Neural progenitor cell (in vitro differentiated cells): ENCODE results near the gene HORMAD1. TPM values are rescaled to one million over a fixed set of nuclear protein-coding genes. Genes with fewer than 3 reads are reported as not detected.
A peak's percentile ranks its signal among the peaks of the same experiment; 100 is the strongest.

Experiments used
- DNase-seq: peaks from one replicate; pipeline ENCODE4 v3.0.0-alpha.2; 2016; ENCODE audit warnings: low spot score
- H2AFZ ChIP-seq: fragments of 200-600 bp; sonication (generic); replicated peaks from 2 replicates; pipeline ENCODE4 v1.6.1; 2016; ENCODE audit warnings: antibody characterized with exemption
- H3F3A ChIP-seq: fragments of 200-600 bp; sonication (generic); 2 replicates; pipeline ENCODE4 v1.6.1; 2016; ENCODE audit warnings: antibody characterized with exemption, low read depth
- H3K27ac ChIP-seq: fragments of 200-600 bp; sonication (generic); 2 replicates; pipeline ENCODE4 v1.5.1; 2016; ENCODE audit warnings: mild to moderate bottlenecking
- H3K27me3 ChIP-seq: fragments of 200-600 bp; sonication (generic); 2 replicates; pipeline ENCODE4 v1.6.1; 2016; ENCODE audit warnings: mild to moderate bottlenecking, moderate library complexity
- H3K36me3 ChIP-seq: fragments of 200-600 bp; sonication (generic); 2 replicates; pipeline ENCODE4 v1.5.1; 2016
- H3K4me1 ChIP-seq: fragments of 200-600 bp; sonication (generic); 2 replicates; pipeline ENCODE4 v1.6.1; 2016; ENCODE audit warnings: mixed run types
- H3K4me2 ChIP-seq: fragments of 200-600 bp; sonication (generic); 2 replicates; pipeline ENCODE4 v1.6.1; 2016
- H3K4me3 ChIP-seq: fragments of 200-600 bp; sonication (generic); 2 replicates; pipeline ENCODE4 v1.5.1; 2016
- H3K79me2 ChIP-seq: fragments of 200-600 bp; sonication (generic); 2 replicates; pipeline ENCODE4 v1.6.1; 2016; ENCODE audit warnings: low read depth
- H3K9ac ChIP-seq: fragments of 200-600 bp; sonication (generic); 2 replicates; pipeline ENCODE4 v1.6.1; 2016
- H3K9me3 ChIP-seq: fragments of 200-600 bp; sonication (generic); 2 replicates; pipeline ENCODE4 v1.5.1; 2016; ENCODE audit warnings: low read depth
- H4K20me1 ChIP-seq: fragments of 200-600 bp; sonication (generic); 2 replicates; pipeline ENCODE4 v1.6.1; 2016; ENCODE audit warnings: low read depth
- H3K27ac Mint-ChIP-seq: 3 replicates; pipeline ENCODE4 v1.8.0; 2021; ENCODE audit warnings: mixed read lengths
- H3K27me3 Mint-ChIP-seq: 2 replicates; pipeline ENCODE4 v1.8.0; 2022; ENCODE audit warnings: low read depth, mild to moderate bottlenecking, inconsistent platforms, moderate library complexity, mixed read lengths; ENCODE audit not compliant: insufficient read depth
- H3K36me3 Mint-ChIP-seq: 3 replicates; pipeline ENCODE4 v1.8.0; 2021; ENCODE audit warnings: mixed read lengths
- H3K4me1 Mint-ChIP-seq: 3 replicates; pipeline ENCODE4 v1.8.0; 2021; ENCODE audit warnings: mixed read lengths
- H3K4me3 Mint-ChIP-seq: 3 replicates; pipeline ENCODE4 v1.8.0; 2021; ENCODE audit warnings: mild to moderate bottlenecking, moderate library complexity, mixed read lengths
- H3K9me3 Mint-ChIP-seq: 3 replicates; pipeline ENCODE4 v1.8.0; 2020; ENCODE audit warnings: mixed read lengths
- EZH2 ChIP-seq: fragments of 200-600 bp; sonication (generic); IDR thresholded peaks from 2 replicates; pipeline ENCODE4 v1.6.1; 2017; ENCODE audit warnings: antibody characterized with exemption, mild to moderate bottlenecking, moderate library complexity
- EZH2phosphoT487 ChIP-seq: fragments of 200-600 bp; sonication (generic); IDR thresholded peaks from 2 replicates; pipeline ENCODE4 v1.6.1; 2017; ENCODE audit warnings: antibody characterized with exemption
- total RNA-seq: library from RNA; depleted of rRNA; stranded (reverse); fragments of >200 nt; gene quantifications from 2 replicates; pipeline ENCODE4 v1.2.3, GENCODE V29; 2015; ENCODE audit warnings: low replicate concordance
- TF ChIP-seq, protein P1 (sequence below): fragments of 200-600 bp; sonication (generic); IDR thresholded peaks from 2 replicates; pipeline ENCODE4 v1.5.1; 2017; ENCODE audit warnings: antibody characterized with exemption, mild to moderate bottlenecking

Gene HORMAD1
- total RNA-seq, 1 donor from 2014 or later = not detected

DNA sequence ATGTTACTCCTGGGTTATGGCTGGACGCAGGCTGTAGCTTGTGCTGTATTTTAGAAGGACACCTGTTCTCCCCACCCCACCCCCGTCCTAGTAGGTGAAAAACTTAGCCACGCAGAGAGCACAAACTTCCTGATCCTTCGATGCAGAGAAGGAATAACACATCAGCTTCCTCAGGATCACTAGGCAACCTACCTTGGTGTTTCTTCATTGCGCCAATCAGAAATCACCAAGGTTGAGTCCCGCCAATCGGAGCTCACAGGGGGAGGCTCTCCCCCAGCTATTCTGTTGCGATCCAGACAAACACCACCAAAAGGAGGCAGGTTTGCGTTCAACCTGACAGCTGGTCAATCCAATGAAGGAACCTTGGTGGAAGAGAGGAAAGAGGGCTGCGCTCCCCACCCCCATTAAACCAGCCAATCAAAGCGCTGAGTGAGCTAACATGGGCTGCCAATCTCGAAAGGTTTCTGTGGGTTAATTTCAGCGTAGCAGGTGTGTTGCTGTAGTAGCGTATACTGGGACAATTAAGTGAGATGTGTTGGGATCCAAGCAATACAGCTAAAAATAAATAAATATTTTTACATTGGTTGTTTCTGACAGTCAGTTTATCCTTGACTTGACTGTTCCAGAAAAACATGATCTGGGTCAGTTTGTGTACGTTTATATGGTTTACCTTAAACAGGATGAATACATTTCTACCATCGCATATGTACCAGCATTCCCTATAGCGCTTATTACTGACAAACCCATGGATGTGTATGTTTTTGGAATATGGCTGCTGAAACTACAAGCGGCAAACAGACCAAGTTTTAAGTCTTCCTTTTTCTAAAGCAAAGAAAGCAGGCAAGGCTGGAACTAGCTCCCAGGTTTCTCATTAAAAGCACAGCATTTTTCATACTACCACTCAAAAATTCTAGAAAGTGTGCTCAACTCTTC is 23.4 kb downstream of the HORMAD1 start, which contains the start of gene GOLPH3L:
GOLPH3L (minus strand) TSS at position 160 of the 933 bp plus-strand sequence. CDS start 2,316 bp downstream, outside the sequence.
- peak within 1 kb of the TSS; percentile 91 for H3K27ac Mint-ChIP-seq

DNA sequence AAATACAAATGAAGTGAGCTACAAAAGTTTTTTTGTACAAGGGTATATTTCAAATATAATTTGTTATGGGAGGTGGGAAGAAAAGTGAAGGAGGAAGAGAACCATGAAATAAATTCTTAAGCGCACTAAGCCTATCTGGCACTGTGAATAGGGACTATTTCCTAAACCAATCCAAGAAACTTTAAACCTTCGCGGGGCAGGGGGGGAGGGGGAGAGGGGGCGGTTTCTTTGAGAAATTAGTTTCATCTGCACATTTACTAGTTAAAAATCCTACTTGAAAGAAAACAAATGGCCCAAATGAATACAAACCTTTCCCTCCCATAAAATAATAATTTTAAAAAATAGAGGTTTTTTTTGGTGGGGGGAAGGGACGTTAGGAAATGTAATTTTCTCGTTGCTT is 24.1 kb downstream of the HORMAD1 start:
- TF ChIP-seq EZH2 (no peak), EZH2phosphoT487 (no peak)
- TF ChIP-seq, protein P1, sequence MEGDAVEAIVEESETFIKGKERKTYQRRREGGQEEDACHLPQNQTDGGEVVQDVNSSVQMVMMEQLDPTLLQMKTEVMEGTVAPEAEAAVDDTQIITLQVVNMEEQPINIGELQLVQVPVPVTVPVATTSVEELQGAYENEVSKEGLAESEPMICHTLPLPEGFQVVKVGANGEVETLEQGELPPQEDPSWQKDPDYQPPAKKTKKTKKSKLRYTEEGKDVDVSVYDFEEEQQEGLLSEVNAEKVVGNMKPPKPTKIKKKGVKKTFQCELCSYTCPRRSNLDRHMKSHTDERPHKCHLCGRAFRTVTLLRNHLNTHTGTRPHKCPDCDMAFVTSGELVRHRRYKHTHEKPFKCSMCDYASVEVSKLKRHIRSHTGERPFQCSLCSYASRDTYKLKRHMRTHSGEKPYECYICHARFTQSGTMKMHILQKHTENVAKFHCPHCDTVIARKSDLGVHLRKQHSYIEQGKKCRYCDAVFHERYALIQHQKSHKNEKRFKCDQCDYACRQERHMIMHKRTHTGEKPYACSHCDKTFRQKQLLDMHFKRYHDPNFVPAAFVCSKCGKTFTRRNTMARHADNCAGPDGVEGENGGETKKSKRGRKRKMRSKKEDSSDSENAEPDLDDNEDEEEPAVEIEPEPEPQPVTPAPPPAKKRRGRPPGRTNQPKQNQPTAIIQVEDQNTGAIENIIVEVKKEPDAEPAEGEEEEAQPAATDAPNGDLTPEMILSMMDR = no peak
- H3K36me3 ChIP-seq = peaks cover 29% of the 10 kb centered on the region
- peak overlapping the region; percentile 87 for H3K4me3 ChIP-seq
- DNase-seq = peak; percentile 41
- Mint-ChIP-seq H3K4me3 (peak overlapping the region; percentile 98), H3K36me3 (peaks cover 10% of the 10 kb centered on the region), H3K9me3 (no peaks in the 10 kb centered on the region), H3K4me1 (peaks cover 7% of the 10 kb centered on the region), H3K27ac (peak overlapping the region; percentile 91), H3K27me3 (no peaks in the 10 kb centered on the region)
- H4K20me1 ChIP-seq = peaks cover 8% of the 10 kb centered on the region
- H3K27ac ChIP-seq = no peak overlapping the region
- H3K9me3 ChIP-seq = no peaks in the 10 kb centered on the region
- peak overlapping the region; percentile 93 for H3K4me2 ChIP-seq
- peak overlapping the region; percentile 30 for H3K9ac ChIP-seq
- peaks cover 26% of the 10 kb centered on the region for H3K79me2 ChIP-seq
- H2AFZ ChIP-seq = peak overlapping the region; percentile 74
- H3K4me1 ChIP-seq = peaks cover 10% of the 10 kb centered on the region
- H3F3A ChIP-seq = no peaks in the 10 kb centered on the region
- H3K27me3 ChIP-seq = no peaks in the 10 kb centered on the region

More for the DNA sequence above, 23.4 kb downstream of the HORMAD1 start, which contains the start of gene GOLPH3L:
- peak; percentile 97 for DNase-seq
- Histone ChIP-seq H3K4me3 (peak within 1 kb of the TSS; percentile 87), H3F3A (no peaks in the 10 kb centered on the region), H3K36me3 (peaks cover 23% of the 10 kb centered on the region), H3K9me3 (no peaks in the 10 kb centered on the region), H3K4me2 (peak within 1 kb of the TSS; percentile 93), H3K4me1 (peaks cover 10% of the 10 kb centered on the region), H3K27ac (no peak within 1 kb of the TSS), H2AFZ (peak within 1 kb of the TSS; percentile 94), H3K27me3 (no peaks in the 10 kb centered on the region), H3K79me2 (peaks cover 26% of the 10 kb centered on the region), H3K9ac (peak within 1 kb of the TSS; percentile 30), H4K20me1 (peaks cover 8% of the 10 kb centered on the region)
- H3K4me1 Mint-ChIP-seq = peaks cover 7% of the 10 kb centered on the region
- peak within 1 kb of the TSS; percentile 98 for H3K4me3 Mint-ChIP-seq
- no peaks in the 10 kb centered on the region for H3K27me3 Mint-ChIP-seq
- H3K36me3 Mint-ChIP-seq = peaks cover 10% of the 10 kb centered on the region
- TF ChIP-seq EZH2phosphoT487 (no peak), EZH2 (no peak)
- TF ChIP-seq, protein P1 = no peak
- H3K9me3 Mint-ChIP-seq = no peaks in the 10 kb centered on the region

DNA sequence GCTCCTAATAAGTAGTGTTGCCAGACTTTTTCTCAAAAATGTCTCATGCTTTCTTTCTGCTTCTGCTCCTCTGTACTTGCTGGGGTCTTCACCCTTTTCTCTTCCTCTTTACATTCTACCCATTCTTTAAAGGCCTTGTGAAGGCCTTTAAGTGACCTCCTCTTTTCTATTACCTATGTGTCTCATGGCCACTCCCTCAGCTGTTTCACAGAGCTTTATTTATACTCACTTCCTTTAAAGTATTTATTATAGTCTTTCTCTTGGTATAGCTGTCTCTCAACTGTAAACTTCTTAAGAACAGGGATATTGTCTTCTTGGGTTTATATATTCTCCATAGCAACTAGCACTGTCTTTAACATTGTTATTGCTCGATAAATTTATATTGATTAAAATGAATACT is 24.5 kb downstream of the HORMAD1 start:
- TF ChIP-seq, protein P1 = no peak
- no peak for TF ChIP-seq EZH2phosphoT487
- TF ChIP-seq EZH2 = no peak
- Mint-ChIP-seq H3K4me1 (peaks cover 7% of the 10 kb centered on the region), H3K27ac (no peak overlapping the region), H3K27me3 (no peaks in the 10 kb centered on the region), H3K9me3 (no peaks in the 10 kb centered on the region), H3K36me3 (peaks cover 12% of the 10 kb centered on the region), H3K4me3 (peak overlapping the region; percentile 98)
- no peaks in the 10 kb centered on the region for H3K27me3 ChIP-seq
- H3K27ac ChIP-seq = no peak overlapping the region
- no peaks in the 10 kb centered on the region for H3K9me3 ChIP-seq
- H3K9ac ChIP-seq = peak overlapping the region; percentile 30
- H3K4me2 ChIP-seq = peak overlapping the region; percentile 93
- no peak for DNase-seq
- H4K20me1 ChIP-seq = peaks cover 8% of the 10 kb centered on the region
- peaks cover 31% of the 10 kb centered on the region for H3K36me3 ChIP-seq
- H3K4me3 ChIP-seq = peak overlapping the region; percentile 87
- H2AFZ ChIP-seq = no peak overlapping the region
- H3K79me2 ChIP-seq = peaks cover 26% of the 10 kb centered on the region
- no peaks in the 10 kb centered on the region for H3F3A ChIP-seq
- H3K4me1 ChIP-seq = peaks cover 10% of the 10 kb centered on the region
